IMR-90 (cell line): Measurements from ENCODE around the gene DDX20.

ENCODE experiments used
- CEBPB ChIP-seq: IDR thresholded peaks from 2 replicates; pipeline ENCODE4 v1.6.1; 2012; ENCODE audit warnings: low read depth, low read length, improper control_type of control experiment
- CTCF ChIP-seq: conservative IDR thresholded peaks from 2 replicates; pipeline ENCODE4 v1.5.1; 2012; ENCODE audit warnings: mild to moderate bottlenecking, low read depth, low read length, improper control_type of control experiment
- MXI1 ChIP-seq: IDR thresholded peaks from 2 replicates; pipeline ENCODE4 v1.6.1; 2012; ENCODE audit warnings: low read depth, mild to moderate bottlenecking, low read length, moderate library complexity, borderline replicate concordance
- POLR2A ChIP-seq: IDR thresholded peaks from 2 replicates; pipeline ENCODE4 v1.6.1; 2012; ENCODE audit warnings: mild to moderate bottlenecking, low read depth, low read length

- TF ChIP-seq MXI1, result no peak
- no peak for TF ChIP-seq CTCF
- no peak for TF ChIP-seq POLR2A
- TF ChIP-seq CEBPB, result no peak
These were observed 28.7 kb downstream of the DDX20 start for GRCh38 chr1:111784273-111784901.
